ENCODE results near the gene ST6GALNAC6.
A peak's percentile ranks its signal among the peaks of the same experiment; 100 is the strongest.

ST6GALNAC6 gene

GRCh38 chr9:127887792-127888191 is 11.6 kb downstream of the ST6GALNAC6 start:
- peak; percentile 4 for DNase-seq

- peak; percentile 24 for DNase-seq
Observed at GRCh38 chr9:127886401-127886972, 12.9 kb downstream of the ST6GALNAC6 start.

- peak; percentile 17 for DNase-seq
Observed at GRCh38 chr9:127885508-127886281, 13.7 kb downstream of the ST6GALNAC6 start.

- peak; percentile 34 for DNase-seq
Observed at GRCh38 chr9:127884976-127885490, 14.4 kb downstream of the ST6GALNAC6 start.

- peak; percentile 50 for DNase-seq
Observed at GRCh38 chr9:127884427-127884911, 14.9 kb downstream of the ST6GALNAC6 start.

GRCh38 chr9:127883959-127884358 is 15.4 kb downstream of the ST6GALNAC6 start:
- peak; percentile 20 for DNase-seq

- peak; percentile 8 for DNase-seq
Observed at GRCh38 chr9:127881715-127882114, 17.7 kb downstream of the ST6GALNAC6 start.

GRCh38 chr9:127880143-127880542 is 19.3 kb downstream of the ST6GALNAC6 start:
- DNase-seq: no peak

- DNase-seq: peak; percentile 20
Observed at GRCh38 chr9:127878652-127879390, 20.6 kb downstream of the ST6GALNAC6 start.

DNA sequence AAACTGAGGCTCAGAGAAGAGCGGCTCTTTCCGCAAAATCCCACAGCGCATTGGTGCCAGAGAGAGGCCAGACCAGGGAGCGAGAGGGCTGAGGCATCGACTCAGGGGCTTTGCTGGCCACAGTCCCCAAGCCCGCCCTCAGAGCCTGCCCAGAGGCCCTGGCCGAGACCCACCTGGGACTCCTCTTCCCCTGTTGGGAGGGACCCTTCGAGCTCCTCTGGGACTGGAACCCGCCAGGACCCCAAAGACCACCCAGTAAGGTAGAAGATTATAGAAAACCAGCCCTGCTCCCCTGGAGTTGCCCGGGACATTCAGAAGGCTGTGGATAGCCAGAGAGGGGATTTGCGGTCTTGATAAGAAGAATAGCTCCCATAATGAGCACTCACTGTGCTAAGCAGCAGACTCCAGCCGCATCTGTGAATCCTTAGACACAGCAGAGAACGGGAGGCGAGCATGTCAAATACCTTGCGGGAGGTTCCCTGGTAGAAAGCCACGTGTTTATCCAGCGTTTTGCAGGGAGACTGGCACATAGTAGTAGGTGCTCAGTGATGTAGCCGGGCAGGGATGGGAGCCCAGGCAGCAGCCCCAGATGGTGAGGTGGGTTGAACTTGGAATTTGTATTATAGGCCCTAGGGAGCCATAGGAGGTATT is 21.3 kb downstream of the ST6GALNAC6 start:
- peak; percentile 31 for DNase-seq

- DNase-seq: peak; percentile 79
Observed at GRCh38 chr9:127877566-127877998, 21.8 kb downstream of the ST6GALNAC6 start, which contains the start of gene AK1. TSS of gene AK1 (minus strand) at chr9:127877675. CDS start at chr9:127874617, 3,058 bp downstream.

DNA sequence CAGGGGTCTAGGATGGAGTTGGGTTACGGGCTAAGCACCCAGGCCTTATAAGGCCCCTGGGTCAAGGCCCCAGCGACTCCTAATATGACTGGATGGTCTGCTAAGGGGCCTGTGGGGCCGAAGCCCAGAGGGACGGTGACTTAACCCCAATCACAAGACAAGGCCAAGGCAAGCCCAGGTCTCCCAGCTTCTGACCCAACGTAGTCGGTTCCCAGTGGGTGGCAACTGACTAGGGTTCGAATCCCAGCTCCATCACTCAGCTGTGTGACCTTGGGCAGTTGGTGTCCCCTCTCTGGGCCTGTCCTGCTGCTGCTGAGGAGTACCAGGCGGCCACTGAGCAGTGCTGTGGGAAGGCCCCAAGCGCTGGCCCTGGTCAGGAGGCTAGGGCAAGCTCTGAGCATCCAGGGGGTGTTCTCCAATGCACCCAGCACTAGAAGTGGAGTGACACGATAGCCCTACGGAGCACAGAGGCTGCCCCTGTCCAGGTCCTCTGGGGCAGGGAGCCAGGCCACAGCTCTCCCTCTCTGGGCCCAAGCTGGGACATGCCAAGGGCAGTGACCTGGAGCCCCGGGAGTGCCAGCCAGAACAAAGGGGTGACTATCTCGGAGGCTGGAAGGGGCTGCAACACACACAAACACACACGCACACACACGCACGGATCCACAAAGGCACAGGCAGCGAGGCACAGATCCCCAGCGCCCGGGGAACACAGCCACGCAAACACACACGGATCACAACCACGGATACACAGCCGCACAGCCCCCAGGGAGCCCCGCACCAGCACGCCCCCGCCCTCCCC is 22.4 kb downstream of the ST6GALNAC6 start:
- no peak for DNase-seq

DNA sequence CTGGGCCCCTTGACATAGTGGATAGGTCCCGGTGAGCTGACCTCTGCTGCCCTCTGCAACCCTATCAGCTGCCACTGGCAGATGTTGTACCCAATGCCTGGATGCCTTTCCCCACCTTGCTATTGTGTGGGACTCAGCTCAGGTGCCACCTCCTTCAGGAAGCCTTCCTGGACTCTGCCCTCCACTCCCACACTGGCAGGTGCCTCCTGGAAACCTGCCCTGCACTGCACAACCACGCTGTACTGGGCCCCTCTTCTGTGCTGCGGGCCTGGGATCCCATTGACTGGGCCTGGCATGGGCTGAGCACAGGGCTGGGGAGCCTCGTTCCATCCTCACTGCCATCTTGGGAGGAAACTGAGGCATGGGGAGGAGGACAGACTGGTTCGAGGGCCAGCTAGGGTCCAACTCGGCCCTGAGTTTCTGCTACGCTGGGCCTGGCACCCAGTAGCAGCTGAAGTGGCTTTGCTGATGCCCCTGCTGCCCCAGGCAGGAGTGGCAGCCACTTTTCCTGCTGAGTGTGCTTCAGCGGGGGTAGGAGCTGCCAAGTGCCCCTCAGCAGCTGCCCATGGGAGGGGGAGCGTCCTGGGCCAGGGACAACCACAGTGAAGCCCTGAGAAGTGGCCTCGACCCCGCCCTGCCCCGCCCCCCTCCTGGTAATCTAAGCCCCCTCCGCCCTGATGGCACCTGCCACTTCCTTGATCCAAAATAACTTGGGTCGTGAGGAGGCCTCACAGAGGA is 23.2 kb downstream of the ST6GALNAC6 start:
- DNase-seq: peak; percentile 62

DNA sequence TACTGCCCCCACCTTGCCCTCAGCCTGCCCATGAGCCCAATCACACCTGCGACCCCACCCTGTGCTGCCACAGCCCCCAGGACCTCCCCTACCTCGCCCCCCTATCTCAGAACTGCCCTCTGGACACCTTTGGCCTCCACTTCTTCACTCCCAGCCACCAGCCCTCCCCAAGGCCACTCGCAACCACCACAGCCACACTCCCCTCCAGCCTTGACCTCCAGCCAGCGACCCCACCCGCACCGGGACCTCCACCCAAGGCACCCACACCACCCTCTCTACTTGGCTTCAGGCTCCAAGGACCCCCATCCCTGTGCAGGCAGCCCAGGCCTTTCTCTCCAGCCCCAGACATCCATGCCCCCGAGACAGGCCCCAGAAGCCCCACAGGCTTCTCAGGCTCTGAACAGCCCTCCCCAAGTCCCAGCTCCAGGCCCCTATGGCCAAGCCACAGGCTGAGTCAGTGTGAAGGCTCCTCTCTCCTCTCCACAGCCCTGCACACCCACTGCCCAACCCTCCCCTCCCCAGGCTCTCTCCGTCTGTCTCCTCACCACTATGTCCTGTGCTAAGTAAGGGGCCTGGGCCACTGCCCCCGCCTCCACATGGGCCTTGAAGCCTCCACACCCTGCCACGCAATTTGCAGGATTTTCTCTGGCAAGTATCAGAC is 24.0 kb downstream of the ST6GALNAC6 start:
- peak; percentile 60 for DNase-seq

GRCh38 chr9:127874301-127875221 is 24.8 kb downstream of the ST6GALNAC6 start:
- DNase-seq: peak; percentile 39

DNA sequence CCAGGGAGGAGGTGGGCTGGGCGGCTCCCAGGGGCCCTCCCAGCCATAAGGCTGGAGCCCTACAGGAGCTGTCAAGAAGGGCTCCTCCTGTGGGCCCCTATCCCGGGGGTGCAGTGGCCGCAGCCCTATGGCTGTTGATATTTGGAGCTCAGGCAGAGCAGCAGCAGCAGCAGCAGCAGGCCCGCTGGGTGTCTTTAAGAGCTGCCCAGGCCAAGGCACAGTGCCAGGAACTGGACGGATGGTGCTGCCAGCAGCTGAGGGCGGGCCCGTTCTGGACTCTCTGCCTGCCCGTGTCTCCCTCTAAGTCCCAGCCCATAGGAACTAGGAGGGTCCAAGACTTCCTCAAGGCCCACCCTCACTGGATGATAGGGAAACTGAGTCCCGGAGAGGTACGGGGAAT is 25.5 kb downstream of the ST6GALNAC6 start:
- peak; percentile 81 for DNase-seq

- peak; percentile 84 for DNase-seq
Observed at GRCh38 chr9:127873223-127873691, 26.1 kb downstream of the ST6GALNAC6 start.

DNA sequence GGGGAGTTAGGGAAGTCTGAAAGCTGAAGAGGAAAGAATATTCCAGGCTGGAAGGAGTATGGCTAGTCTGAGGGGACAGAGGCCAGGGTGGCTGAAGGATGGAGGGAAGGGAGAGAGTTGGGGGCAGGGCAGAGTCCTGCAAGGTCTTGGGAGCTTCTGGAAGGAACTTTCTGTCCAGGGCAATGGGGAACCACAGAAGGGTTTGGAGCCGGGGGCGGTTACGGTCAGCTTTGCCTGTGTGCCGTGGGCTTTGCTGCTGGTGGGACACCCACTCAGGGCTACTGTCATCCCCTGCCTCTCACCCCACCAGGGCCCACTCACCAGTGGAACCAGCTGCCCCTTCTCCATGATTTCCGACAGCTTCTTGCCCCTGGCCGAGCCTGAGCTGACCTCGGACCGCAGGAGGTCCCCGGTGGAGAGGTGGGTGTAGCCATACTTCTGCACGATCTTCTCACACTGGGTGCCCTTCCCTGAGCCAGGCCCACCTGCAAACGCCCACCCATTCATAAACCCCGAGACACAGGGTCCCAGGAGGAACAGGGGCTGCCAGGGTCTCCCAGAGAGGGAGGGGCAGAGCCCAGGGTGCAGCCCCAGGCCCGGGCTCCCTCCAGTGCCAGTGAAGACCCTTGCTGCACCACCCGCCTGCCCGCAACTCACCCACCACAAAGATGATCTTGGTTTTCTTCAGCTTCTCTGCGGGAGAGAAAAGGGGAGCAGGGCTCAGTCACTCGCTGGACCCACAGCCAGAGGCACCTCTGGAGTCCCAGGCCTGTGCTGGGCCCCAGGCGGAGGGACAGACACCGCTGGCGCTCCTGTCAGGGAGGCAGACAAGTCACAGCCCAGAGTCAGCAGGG is 26.8 kb downstream of the ST6GALNAC6 start:
- peak; percentile 26 for DNase-seq
